HepG2 (cell line): ENCODE data around the gene RAC3. TPM values are rescaled to one million over a fixed set of nuclear protein-coding genes. Genes with fewer than 3 reads are reported as not detected.

Source experiments
- ATM ChIP-seq: fragments of 450-650 bp; IDR thresholded peaks from 2 replicates; pipeline ENCODE4 v1.7.1; 2017; ENCODE audit warnings: mild to moderate bottlenecking, borderline replicate concordance
- EED ChIP-seq: sonication (generic); formaldehyde crosslinking; IDR thresholded peaks from 2 replicates; pipeline ENCODE4 v1.5.0; 2020; ENCODE audit warnings: mild to moderate bottlenecking, missing genetic modification reagents
- GZF1 ChIP-seq: sonication (generic); formaldehyde crosslinking; IDR thresholded peaks from 2 replicates; pipeline ENCODE4 v1.5.1; 2020; ENCODE audit warnings: mild to moderate bottlenecking, missing genetic modification reagents
- NFKB2 ChIP-seq: sonication (generic); formaldehyde crosslinking; IDR thresholded peaks from 2 replicates; pipeline ENCODE4 v1.4.0; 2020; ENCODE audit warnings: missing genetic modification reagents, borderline replicate concordance
- PHF20 ChIP-seq: sonication (generic); formaldehyde crosslinking; IDR thresholded peaks from 2 replicates; pipeline ENCODE4 v1.5.0; 2020; ENCODE audit warnings: mild to moderate bottlenecking, missing genetic modification reagents
- REL ChIP-seq: sonication (generic); formaldehyde crosslinking; conservative IDR thresholded peaks from 2 replicates; pipeline ENCODE4 v1.8.0; 2022; ENCODE audit warnings: mild to moderate bottlenecking, missing genetic modification reagents, moderate library complexity
- TAF15 ChIP-seq: fragments of 200-400 bp; formaldehyde crosslinking; IDR thresholded peaks from one replicate; pipeline ENCODE4 v1.6.1; 2018; ENCODE audit warnings: mild to moderate bottlenecking, low read depth, low read length; ENCODE audit not compliant: poor library complexity, severe bottlenecking
- XBP1 ChIP-seq: sonication (generic); formaldehyde crosslinking; IDR thresholded peaks from 2 replicates; pipeline ENCODE4 v1.5.0; 2020; ENCODE audit warnings: missing genetic modification reagents
- ZBTB7B ChIP-seq: sonication (generic); formaldehyde crosslinking; IDR thresholded peaks from 2 replicates; pipeline ENCODE4 v1.4.0; 2020; ENCODE audit warnings: missing genetic modification reagents
- ZKSCAN5 ChIP-seq: sonication (generic); formaldehyde crosslinking; IDR thresholded peaks from 2 replicates; pipeline ENCODE4 v1.5.1; 2020; ENCODE audit warnings: mild to moderate bottlenecking, missing genetic modification reagents
- ZNF337 ChIP-seq: sonication (generic); formaldehyde crosslinking; IDR thresholded peaks from 2 replicates; pipeline ENCODE4 v1.5.1; 2020; ENCODE audit warnings: missing genetic modification reagents, low read depth, mild to moderate bottlenecking, borderline replicate concordance
- ZNF629 ChIP-seq: sonication (generic); formaldehyde crosslinking; conservative IDR thresholded peaks from 2 replicates; pipeline ENCODE4 v1.5.0; 2020; ENCODE audit warnings: missing genetic modification reagents
- ZNF816 ChIP-seq: sonication (generic); formaldehyde crosslinking; IDR thresholded peaks from 2 replicates; pipeline ENCODE4 v1.8.0; 2022; ENCODE audit warnings: missing genetic modification reagents, mild to moderate bottlenecking, borderline replicate concordance
- polyA plus RNA-seq, 8 experiments: library from polyadenylated mRNA; depleted of rRNA in 3 of 8; stranded (reverse) in 7 of 8; unstranded in 1 of 8; fragments of >200 nt; fragmentation: Illumina TruSeq in 4 of 8; extraction: Trizol in 4 of 8; gene quantifications; 2 replicates each; pipeline versions ENCODE4 v1.2.1 to v1.2.3, GENCODE V29; 2011 to 2016; ENCODE audit warnings: low read depth in 4 of 8, missing spikeins in 1 of 8, mixed read lengths in 1 of 8; ENCODE audit not compliant: insufficient read depth in 1 of 8
- total RNA-seq, 5 experiments: library from RNA; depleted of rRNA; stranded (reverse); fragments of >200 nt; fragmentation: Illumina TruSeq; extraction: Trizol; gene quantifications; 2 replicates each; pipeline ENCODE4 v1.2.3, GENCODE V29; 2016; ENCODE audit warnings: low read depth in 1 of 5
- TF ChIP-seq, protein P1 (sequence below): sonication (generic); formaldehyde crosslinking; IDR thresholded peaks from 2 replicates; pipeline ENCODE4 v1.4.0; 2020; ENCODE audit warnings: missing genetic modification reagents, mild to moderate bottlenecking, borderline replicate concordance
- TF ChIP-seq, protein P2 (sequence below): sonication (generic); formaldehyde crosslinking; IDR thresholded peaks from 2 replicates; pipeline ENCODE4 v1.5.0; 2020; ENCODE audit warnings: missing genetic modification reagents, mild to moderate bottlenecking, borderline replicate concordance
- TF ChIP-seq, protein P3 (sequence below): sonication (generic); formaldehyde crosslinking; IDR thresholded peaks from 2 replicates; pipeline ENCODE4 v1.5.0; 2020; ENCODE audit warnings: mild to moderate bottlenecking, missing genetic modification reagents, moderate library complexity
- TF ChIP-seq, protein P4 (sequence below): IDR thresholded peaks from 2 replicates; pipeline ENCODE4 v1.6.1; 2016; ENCODE audit warnings: low read depth, control low read depth
- TF ChIP-seq, protein P5 (sequence below): sonication (generic); IDR thresholded peaks from 2 replicates; pipeline ENCODE4 v1.6.1; 2016; ENCODE audit warnings: low read depth, borderline replicate concordance
- TF ChIP-seq, protein P6 (sequence below): sonication (generic); formaldehyde crosslinking; IDR thresholded peaks from 2 replicates; pipeline ENCODE4 v1.4.0; 2020; ENCODE audit warnings: mild to moderate bottlenecking, missing genetic modification reagents, borderline replicate concordance

The RAC3 gene
- total and polyA plus RNA-seq, 2 of the 13 experiments (the other 11 are each of a cell fraction or from before 2014, with no cell fraction given), result 10.5 to 21.3 TPM

DNA sequence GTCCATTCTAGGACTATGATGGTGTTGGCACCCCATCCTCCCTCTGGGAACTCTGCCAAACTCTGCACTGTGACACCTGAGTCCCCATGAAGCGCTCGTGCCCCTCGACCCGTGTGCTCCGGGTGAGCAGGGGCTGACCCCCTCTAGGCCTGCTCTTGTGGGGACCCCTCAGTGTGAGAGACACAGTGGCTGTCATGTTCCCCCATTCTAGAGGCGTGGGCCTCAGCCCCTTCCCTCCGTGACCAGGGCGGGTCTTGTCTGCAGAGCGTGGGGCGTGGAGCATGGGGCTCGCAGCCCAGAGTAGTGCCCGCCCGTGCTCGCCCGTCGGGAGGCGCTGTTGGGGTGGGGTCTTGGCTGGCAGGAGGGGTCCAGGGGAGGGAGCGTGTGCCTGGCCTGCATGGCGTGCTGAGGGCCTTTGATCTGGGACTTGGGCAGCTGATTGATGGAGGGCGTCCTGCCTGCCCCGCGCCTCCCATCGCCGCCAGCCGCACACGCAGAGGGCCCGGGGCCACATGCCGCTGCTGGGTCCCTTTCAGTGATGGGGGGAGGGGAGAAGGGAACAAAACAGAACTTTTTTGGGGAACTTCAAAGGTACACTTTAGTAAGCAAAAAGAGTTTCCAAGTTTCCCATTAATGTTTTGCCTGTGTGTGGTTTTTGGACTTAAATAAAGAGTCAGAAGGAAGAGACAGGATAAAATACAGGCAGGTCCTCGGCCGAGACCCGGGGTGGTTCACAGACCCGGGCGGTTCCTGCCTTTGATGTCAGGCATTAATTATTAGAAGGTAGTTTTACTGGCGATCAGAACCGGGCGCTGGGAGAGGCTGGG, 31.3 kb upstream of the RAC3 start (continued):
- TF ChIP-seq, protein P1, sequence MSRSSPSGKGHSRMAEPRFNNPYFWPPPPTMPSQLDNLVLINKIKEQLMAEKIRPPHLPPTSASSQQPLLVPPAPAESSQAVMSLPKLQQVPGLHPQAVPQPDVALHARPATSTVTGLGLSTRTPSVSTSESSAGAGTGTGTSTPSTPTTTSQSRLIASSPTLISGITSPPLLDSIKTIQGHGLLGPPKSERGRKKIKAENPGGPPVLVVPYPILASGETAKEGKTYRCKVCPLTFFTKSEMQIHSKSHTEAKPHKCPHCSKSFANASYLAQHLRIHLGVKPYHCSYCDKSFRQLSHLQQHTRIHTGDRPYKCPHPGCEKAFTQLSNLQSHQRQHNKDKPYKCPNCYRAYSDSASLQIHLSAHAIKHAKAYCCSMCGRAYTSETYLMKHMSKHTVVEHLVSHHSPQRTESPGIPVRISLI (CRISPR knock-in tag), result peak; percentile 48; the same call in 1 of the 2 replicates
- no peak for TF ChIP-seq ZNF816
- peak; percentile 81 for TF ChIP-seq NFKB2
- TF ChIP-seq, protein P2, sequence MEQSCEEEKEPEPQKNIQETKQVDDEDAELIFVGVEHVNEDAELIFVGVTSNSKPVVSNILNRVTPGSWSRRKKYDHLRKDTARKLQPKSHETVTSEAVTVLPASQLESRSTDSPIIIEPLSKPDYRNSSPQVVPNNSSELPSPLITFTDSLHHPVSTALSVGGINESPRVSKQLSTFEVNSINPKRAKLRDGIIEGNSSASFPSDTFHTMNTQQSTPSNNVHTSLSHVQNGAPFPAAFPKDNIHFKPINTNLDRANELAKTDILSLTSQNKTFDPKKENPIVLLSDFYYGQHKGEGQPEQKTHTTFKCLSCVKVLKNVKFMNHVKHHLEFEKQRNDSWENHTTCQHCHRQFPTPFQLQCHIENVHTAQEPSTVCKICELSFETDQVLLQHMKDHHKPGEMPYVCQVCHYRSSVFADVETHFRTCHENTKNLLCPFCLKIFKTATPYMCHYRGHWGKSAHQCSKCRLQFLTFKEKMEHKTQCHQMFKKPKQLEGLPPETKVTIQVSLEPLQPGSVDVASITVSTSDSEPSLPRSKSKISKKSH, result peak; percentile 49; the same call in 1 of the 2 replicates
- TF ChIP-seq, protein P3, sequence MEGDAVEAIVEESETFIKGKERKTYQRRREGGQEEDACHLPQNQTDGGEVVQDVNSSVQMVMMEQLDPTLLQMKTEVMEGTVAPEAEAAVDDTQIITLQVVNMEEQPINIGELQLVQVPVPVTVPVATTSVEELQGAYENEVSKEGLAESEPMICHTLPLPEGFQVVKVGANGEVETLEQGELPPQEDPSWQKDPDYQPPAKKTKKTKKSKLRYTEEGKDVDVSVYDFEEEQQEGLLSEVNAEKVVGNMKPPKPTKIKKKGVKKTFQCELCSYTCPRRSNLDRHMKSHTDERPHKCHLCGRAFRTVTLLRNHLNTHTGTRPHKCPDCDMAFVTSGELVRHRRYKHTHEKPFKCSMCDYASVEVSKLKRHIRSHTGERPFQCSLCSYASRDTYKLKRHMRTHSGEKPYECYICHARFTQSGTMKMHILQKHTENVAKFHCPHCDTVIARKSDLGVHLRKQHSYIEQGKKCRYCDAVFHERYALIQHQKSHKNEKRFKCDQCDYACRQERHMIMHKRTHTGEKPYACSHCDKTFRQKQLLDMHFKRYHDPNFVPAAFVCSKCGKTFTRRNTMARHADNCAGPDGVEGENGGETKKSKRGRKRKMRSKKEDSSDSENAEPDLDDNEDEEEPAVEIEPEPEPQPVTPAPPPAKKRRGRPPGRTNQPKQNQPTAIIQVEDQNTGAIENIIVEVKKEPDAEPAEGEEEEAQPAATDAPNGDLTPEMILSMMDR (CRISPR knock-in tag), result peak; percentile 89
- peak; percentile 52 for TF ChIP-seq ZKSCAN5 (CRISPR knock-in tag)
- TF ChIP-seq XBP1, result no peak
- TF ChIP-seq ZNF337 (CRISPR knock-in tag), result no peak
- TF ChIP-seq REL, result peak; percentile 64; the same call in 1 of the 2 replicates
- TF ChIP-seq, protein P4, sequence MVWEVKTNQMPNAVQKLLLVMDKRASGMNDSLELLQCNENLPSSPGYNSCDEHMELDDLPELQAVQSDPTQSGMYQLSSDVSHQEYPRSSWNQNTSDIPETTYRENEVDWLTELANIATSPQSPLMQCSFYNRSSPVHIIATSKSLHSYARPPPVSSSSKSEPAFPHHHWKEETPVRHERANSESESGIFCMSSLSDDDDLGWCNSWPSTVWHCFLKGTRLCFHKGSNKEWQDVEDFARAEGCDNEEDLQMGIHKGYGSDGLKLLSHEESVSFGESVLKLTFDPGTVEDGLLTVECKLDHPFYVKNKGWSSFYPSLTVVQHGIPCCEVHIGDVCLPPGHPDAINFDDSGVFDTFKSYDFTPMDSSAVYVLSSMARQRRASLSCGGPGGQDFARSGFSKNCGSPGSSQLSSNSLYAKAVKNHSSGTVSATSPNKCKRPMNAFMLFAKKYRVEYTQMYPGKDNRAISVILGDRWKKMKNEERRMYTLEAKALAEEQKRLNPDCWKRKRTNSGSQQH (CRISPR knock-in tag), result no peak; the same call in 1 of the 2 replicates
- peak; percentile 99 for TF ChIP-seq TAF15
- no peak; the same call in 1 of the 2 replicates for TF ChIP-seq ZNF629 (CRISPR knock-in tag)
- peak; percentile 98 for TF ChIP-seq ZBTB7B (CRISPR knock-in tag)
- TF ChIP-seq, protein P5, sequence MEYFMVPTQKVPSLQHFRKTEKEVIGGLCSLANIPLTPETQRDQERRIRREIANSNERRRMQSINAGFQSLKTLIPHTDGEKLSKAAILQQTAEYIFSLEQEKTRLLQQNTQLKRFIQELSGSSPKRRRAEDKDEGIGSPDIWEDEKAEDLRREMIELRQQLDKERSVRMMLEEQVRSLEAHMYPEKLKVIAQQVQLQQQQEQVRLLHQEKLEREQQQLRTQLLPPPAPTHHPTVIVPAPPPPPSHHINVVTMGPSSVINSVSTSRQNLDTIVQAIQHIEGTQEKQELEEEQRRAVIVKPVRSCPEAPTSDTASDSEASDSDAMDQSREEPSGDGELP, result peak; percentile 94
- TF ChIP-seq ATM, result no peak
- peak; percentile 85; the same call in 1 of the 2 replicates for TF ChIP-seq GZF1
- peak; percentile 48; the same call in 1 of the 2 replicates for TF ChIP-seq PHF20 (CRISPR knock-in tag)
- TF ChIP-seq EED (CRISPR knock-in tag), result no peak
- TF ChIP-seq, protein P6, sequence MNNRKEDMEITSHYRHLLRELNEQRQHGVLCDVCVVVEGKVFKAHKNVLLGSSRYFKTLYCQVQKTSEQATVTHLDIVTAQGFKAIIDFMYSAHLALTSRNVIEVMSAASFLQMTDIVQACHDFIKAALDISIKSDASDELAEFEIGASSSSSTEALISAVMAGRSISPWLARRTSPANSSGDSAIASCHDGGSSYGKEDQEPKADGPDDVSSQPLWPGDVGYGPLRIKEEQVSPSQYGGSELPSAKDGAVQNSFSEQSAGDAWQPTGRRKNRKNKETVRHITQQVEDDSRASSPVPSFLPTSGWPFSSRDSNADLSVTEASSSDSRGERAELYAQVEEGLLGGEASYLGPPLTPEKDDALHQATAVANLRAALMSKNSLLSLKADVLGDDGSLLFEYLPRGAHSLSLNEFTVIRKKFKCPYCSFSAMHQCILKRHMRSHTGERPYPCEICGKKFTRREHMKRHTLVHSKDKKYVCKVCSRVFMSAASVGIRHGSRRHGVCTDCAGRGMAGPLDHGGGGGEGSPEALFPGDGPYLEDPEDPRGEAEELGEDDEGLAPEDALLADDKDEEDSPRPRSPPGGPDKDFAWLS (CRISPR knock-in tag), result no peak; the same call in 1 of the 2 replicates
